ENCODE measurements around the gene BPIFB1.

Gene BPIFB1

GRCh38 chr20:33313686-33314314 is 30.8 kb downstream of the BPIFB1 start:
- DNase-seq (ENCODE audit: low read depth): no peak
- TF ChIP-seq CTCF (conservative IDR thresholded peaks at IDR 0.05; ENCODE audit: control insufficient read depth, insufficient read depth, low read depth, low read length): no peak
- H3K4me3 ChIP-seq (ENCODE audit: control insufficient read depth, low read depth, low read length): no peak overlapping the region

GRCh38 chr20:33316343-33316742 is 33.3 kb downstream of the BPIFB1 start:
- no peak overlapping the region for H3K4me3 ChIP-seq (ENCODE audit: control insufficient read depth, low read depth, low read length)
- TF ChIP-seq CTCF (conservative IDR thresholded peaks at IDR 0.05; ENCODE audit: control insufficient read depth, insufficient read depth, low read depth, low read length): no peak
- DNase-seq (ENCODE audit: low read depth): no peak

- DNase-seq (ENCODE audit: low read depth): no peak
- TF ChIP-seq CTCF (conservative IDR thresholded peaks at IDR 0.05; ENCODE audit: control insufficient read depth, insufficient read depth, low read depth, low read length): no peak
- H3K4me3 ChIP-seq (ENCODE audit: control insufficient read depth, low read depth, low read length): no peak overlapping the region
Measured at GRCh38 chr20:33316958-33317357, 33.9 kb downstream of the BPIFB1 start.

- DNase-seq (ENCODE audit: low read depth): no peak
- no peak for TF ChIP-seq CTCF (conservative IDR thresholded peaks at IDR 0.05; ENCODE audit: control insufficient read depth, insufficient read depth, low read depth, low read length)
- no peak overlapping the region for H3K4me3 ChIP-seq (ENCODE audit: control insufficient read depth, low read depth, low read length)
Measured at GRCh38 chr20:33317424-33318095, 34.5 kb downstream of the BPIFB1 start.

- no peak overlapping the region for H3K4me3 ChIP-seq (ENCODE audit: control insufficient read depth, low read depth, low read length)
- no peak for DNase-seq (ENCODE audit: low read depth)
- TF ChIP-seq CTCF (conservative IDR thresholded peaks at IDR 0.05; ENCODE audit: control insufficient read depth, insufficient read depth, low read depth, low read length): no peak
Measured at GRCh38 chr20:33318096-33318429, 35.0 kb downstream of the BPIFB1 start.

- no peak for TF ChIP-seq CTCF (conservative IDR thresholded peaks at IDR 0.05; ENCODE audit: control insufficient read depth, insufficient read depth, low read depth, low read length)
- no peak overlapping the region for H3K4me3 ChIP-seq (ENCODE audit: control insufficient read depth, low read depth, low read length)
- no peak for DNase-seq (ENCODE audit: low read depth)
Measured at GRCh38 chr20:33320006-33320405, 37.0 kb downstream of the BPIFB1 start.
